MM.1S (cell line): ENCODE data around the gene NUTM2B.
"Not testable (repeated sequence)": the region's sequence is repeated elsewhere in the genome, so short reads cannot be mapped to it uniquely, and the experiment has no call there.

Experiments used
- EZH2 ChIP-seq: fragments of 300-600 bp; sonication (generic); optimal IDR thresholded peaks from 2 replicates; pipeline ENCODE3; 2017; ENCODE audit warnings: low read depth, mild to moderate bottlenecking, antibody characterized with exemption, low read length, mixed read lengths
- EZH2phosphoT487 ChIP-seq: fragments of 300-600 bp; sonication (generic); IDR thresholded peaks from 2 replicates; pipeline ENCODE4 v1.6.1; 2018; ENCODE audit warnings: antibody characterized with exemption, low read length

- TF ChIP-seq EZH2phosphoT487, EZH2: not testable (repeated sequence)
These were observed 23.6 kb downstream of the NUTM2B start for GRCh38 chr10:79726620-79727019.
